Esophagus muscularis mucosa (tissue), 4 donors: ENCODE measurements around the gene SHMT2.

Experiments used
- CTCF ChIP-seq, 3 experiments: fragments of 200-600 bp in 2 of 3; fragments of 450-650 bp in 1 of 3; sonication (generic) in 2 of 3; IDR thresholded peaks; one replicate each; pipeline ENCODE4 v1.5.1; 2017 to 2019; ENCODE audit warnings: antibody characterized with exemption in 3 of 3, mild to moderate bottlenecking in 2 of 3, moderate library complexity in 1 of 3
- EP300 ChIP-seq: sonication (generic); formaldehyde crosslinking; IDR thresholded peaks from one replicate; pipeline ENCODE4 v1.6.1; 2017; ENCODE audit warnings: antibody characterized with exemption
- POLR2A ChIP-seq: fragments of 450-650 bp; IDR thresholded peaks from one replicate; pipeline ENCODE4 v1.6.1; 2017; ENCODE audit warnings: antibody characterized with exemption, moderate library complexity, mild to moderate bottlenecking, low read depth
- POLR2AphosphoS5 ChIP-seq, 2 donors: sonication (generic); formaldehyde crosslinking; IDR thresholded peaks; one replicate each; pipeline ENCODE4 v1.6.1; 2017; ENCODE audit warnings: antibody characterized with exemption in 2 of 2

GRCh38 chr12:57263096-57263495 is 33.6 kb downstream of the SHMT2 start:
- TF ChIP-seq CTCF (IDR thresholded peaks at IDR 0.05) = no peak
- TF ChIP-seq POLR2AphosphoS5 (IDR thresholded peaks at IDR 0.05) = no peak
- no peak for TF ChIP-seq POLR2A
- no peak for TF ChIP-seq EP300
